Transverse colon (tissue), 4 donors: ENCODE data around the gene POPDC2.
A peak's percentile ranks its signal among the peaks of the same experiment; 100 is the strongest.

Experiments
- EP300 ChIP-seq: sonication (generic); formaldehyde crosslinking; IDR thresholded peaks from one replicate; pipeline ENCODE4 v1.6.1; 2017; ENCODE audit warnings: antibody characterized with exemption, low read depth
- POLR2A ChIP-seq: fragments of 450-650 bp; IDR thresholded peaks from one replicate; pipeline ENCODE4 v1.6.1; 2016; ENCODE audit warnings: antibody characterized with exemption, mild to moderate bottlenecking, moderate library complexity
- POLR2AphosphoS5 ChIP-seq, 3 donors: sonication (generic); formaldehyde crosslinking; IDR thresholded peaks; one replicate each; pipeline ENCODE4 v1.6.1; 2016; ENCODE audit warnings: antibody characterized with exemption in 3 of 3
- TF ChIP-seq, protein P1 (sequence below), 5 experiments: fragments of 200-600 bp in 3 of 5; fragments of 450-650 bp in 2 of 5; sonication (generic) in 3 of 5; IDR thresholded peaks; 1 replicate in 2 of 5; 2 replicates in 3 of 5; pipeline ENCODE4 v1.5.1; 2016 to 2017; ENCODE audit warnings: antibody characterized with exemption in 5 of 5, inconsistent platforms in 3 of 5, mild to moderate bottlenecking in 2 of 5, moderate library complexity in 1 of 5

DNA sequence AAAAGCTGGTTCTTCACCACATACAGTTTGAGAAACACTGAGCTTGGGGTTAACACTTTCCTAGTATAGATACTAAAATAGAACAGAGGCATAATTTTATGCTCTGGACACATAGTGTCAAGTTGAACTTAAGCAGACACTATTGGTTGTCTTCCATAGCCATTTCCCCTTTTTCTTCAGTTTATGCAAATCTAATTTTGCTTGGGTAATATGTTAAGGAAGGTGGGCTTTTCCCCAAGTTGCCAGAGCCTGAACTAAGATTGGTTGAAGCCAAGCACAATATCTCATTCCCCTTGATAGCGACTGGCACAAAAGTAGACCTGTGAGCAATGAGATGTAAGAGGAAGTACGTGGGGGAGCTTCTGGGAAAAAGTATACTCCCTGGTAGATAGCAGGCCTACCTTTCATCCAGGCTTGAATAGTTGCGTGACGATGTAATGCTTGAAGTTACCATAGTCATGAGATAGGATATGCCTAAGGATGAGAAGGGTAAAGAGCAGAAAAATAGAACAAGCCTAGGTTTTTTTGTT lies 4.5 kb upstream of the POPDC2 start:
- TF ChIP-seq, protein P1, sequence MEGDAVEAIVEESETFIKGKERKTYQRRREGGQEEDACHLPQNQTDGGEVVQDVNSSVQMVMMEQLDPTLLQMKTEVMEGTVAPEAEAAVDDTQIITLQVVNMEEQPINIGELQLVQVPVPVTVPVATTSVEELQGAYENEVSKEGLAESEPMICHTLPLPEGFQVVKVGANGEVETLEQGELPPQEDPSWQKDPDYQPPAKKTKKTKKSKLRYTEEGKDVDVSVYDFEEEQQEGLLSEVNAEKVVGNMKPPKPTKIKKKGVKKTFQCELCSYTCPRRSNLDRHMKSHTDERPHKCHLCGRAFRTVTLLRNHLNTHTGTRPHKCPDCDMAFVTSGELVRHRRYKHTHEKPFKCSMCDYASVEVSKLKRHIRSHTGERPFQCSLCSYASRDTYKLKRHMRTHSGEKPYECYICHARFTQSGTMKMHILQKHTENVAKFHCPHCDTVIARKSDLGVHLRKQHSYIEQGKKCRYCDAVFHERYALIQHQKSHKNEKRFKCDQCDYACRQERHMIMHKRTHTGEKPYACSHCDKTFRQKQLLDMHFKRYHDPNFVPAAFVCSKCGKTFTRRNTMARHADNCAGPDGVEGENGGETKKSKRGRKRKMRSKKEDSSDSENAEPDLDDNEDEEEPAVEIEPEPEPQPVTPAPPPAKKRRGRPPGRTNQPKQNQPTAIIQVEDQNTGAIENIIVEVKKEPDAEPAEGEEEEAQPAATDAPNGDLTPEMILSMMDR (IDR thresholded peaks at IDR 0.05): no peak
- peak in 1 of 3 donors; percentile 17 for TF ChIP-seq POLR2AphosphoS5 (IDR thresholded peaks at IDR 0.05)
- no peak for TF ChIP-seq EP300
- no peak for TF ChIP-seq POLR2A
